Fibroblast of peridontal ligament (primary cell): ENCODE measurements around the gene RGS7.
A peak's percentile ranks its signal among the peaks of the same experiment; 100 is the strongest.
"Not testable (repeated sequence)": the region's sequence is repeated elsewhere in the genome, so short reads cannot be mapped to it uniquely, and the experiment has no call there.

Experiments used
- DNase-seq: peaks from one replicate; pipeline ENCODE4 v3.0.0-alpha.2; 2010; ENCODE audit errors: extremely low read depth

Gene RGS7

DNA sequence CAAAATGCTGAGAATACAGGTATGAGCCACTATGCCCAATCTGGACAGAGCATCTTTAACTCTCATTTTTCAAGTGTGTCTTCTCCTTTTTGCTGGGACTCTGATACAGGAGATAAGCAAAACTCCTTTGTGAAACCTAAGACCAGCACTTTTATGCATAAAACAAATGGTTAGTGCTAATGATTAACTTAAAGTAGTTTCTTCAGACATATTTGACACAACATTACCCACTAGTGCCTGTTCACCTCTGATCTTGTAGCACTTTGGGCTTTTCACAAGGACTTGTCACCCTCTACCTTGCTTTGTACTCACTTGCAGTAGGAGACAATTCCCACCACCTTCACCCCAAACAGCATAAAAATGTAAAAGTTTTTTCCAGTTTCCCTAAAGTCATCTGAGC is 216.3 kb downstream of the RGS7 start:
- DNase-seq, result no peak

- no peak for DNase-seq
These were observed 218.0 kb downstream of the RGS7 start for GRCh38 chr1:241139047-241139446.

- DNase-seq, result no peak
These were observed 218.8 kb downstream of the RGS7 start for GRCh38 chr1:241138248-241138647.

DNA sequence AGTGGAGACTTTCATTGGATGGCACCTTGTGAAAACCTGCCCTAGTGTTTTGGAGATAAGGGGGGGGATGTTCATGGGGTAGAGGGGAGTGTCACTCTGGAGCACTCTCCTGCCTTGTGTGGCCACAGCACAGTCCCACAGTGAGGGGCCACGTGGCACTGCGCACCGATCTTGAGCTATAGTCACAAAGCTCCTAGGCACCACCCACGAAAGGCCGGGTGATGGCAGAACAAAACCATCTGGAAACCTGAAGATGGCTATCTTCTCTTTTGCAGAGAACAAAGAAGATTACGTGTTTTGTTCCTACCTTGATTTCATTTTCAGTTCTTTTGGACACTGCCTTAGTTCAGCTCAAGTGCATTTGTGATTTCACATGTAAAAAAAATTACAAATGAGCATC is 220.6 kb downstream of the RGS7 start:
- DNase-seq, result no peak

GRCh38 chr1:241131636-241132194 is 225.3 kb downstream of the RGS7 start:
- no peak for DNase-seq

- DNase-seq, result no peak
These were observed 226.1 kb downstream of the RGS7 start for GRCh38 chr1:241130881-241131280.

- no peak for DNase-seq
These were observed 227.6 kb downstream of the RGS7 start for GRCh38 chr1:241129207-241129960.

- no peak for DNase-seq
These were observed 231.7 kb downstream of the RGS7 start for GRCh38 chr1:241125286-241125685.

DNA sequence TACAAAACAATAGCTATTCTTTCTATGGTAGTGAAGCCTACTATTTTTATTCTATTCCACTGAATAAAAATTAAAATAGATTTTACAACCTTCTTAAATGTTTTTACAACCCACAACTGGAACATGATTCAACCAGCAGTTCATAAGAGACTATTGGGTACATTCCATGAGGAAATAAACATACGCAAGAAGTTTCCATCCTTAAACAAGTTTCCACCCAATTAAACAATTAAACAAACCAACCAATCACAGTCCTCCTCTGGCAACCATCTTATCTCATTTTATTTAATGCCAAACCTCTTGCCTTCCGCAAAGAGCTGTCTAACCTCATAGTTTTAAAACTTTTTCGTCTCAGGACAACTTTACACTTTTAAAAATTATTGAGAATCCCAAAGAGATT is 239.0 kb downstream of the RGS7 start:
- no peak for DNase-seq

DNA sequence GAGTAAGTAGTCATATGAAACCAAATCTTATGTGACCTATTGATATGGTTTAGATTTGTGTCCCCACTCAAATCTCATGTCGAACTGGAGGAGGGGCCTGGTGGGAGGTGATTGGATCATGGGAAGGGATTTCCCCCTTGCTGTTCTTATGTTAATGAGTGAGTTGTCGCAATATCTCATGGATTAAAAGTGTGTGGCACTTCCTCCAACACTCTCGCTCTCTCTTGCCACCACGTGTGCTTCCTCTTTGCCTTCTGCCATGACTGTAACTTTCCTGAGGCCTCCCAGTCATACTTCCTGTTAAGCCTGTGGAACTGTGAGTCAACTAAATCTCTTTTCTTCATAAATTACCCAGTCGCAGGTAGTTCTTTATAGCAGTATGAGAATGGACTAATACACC is 241.2 kb downstream of the RGS7 start:
- DNase-seq, result no peak

GRCh38 chr1:241114699-241115233 is 242.2 kb downstream of the RGS7 start:
- peak; percentile 5 for DNase-seq

- DNase-seq, result no peak
These were observed 243.4 kb downstream of the RGS7 start for GRCh38 chr1:241113557-241113956.

- no peak for DNase-seq
These were observed 248.0 kb downstream of the RGS7 start for GRCh38 chr1:241109039-241109438.

DNA sequence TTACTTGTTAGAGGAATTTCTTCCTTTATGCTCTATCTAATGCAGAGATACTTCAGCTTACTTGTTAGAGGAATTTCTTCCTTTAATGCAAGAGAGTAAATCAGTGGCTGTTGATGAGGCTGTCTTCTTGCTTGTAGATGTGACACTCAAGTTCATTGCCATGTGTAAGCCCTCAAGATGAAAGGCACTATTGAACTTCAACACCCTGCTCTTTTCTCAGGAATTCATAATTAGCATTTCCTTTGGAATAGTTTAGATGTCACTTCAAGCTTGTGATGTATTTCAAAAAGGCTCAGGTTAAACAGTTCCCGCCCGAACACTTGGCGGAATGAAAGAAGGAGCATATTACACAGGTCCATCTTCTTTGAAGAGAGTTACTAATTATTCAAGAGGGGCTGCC is 251.9 kb downstream of the RGS7 start:
- no peak for DNase-seq

DNA sequence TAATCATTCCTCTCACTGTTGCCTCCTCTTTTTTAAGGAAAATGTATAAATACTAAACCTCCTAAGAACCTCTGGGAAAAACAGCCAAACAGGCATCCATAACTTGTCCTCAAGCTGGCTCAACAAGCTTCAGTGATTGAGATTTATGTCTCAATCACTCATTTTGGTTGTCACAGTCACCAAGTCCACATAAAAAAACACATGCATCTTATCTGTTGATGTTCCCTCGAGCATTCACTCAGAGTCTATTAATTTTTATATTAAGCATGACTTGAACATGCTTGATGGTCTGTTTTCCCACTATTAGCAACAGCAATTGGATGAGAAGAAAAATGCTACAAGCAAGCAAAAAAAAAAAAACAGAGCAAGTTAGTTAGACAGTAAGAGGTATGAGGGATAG is 254.3 kb downstream of the RGS7 start:
- DNase-seq, result no peak

GRCh38 chr1:241101622-241102021 is 255.4 kb downstream of the RGS7 start:
- no peak for DNase-seq

GRCh38 chr1:241097479-241097878 is 259.5 kb downstream of the RGS7 start:
- DNase-seq, result no peak

GRCh38 chr1:241096982-241097381 is 260.0 kb downstream of the RGS7 start:
- DNase-seq, result no peak

DNA sequence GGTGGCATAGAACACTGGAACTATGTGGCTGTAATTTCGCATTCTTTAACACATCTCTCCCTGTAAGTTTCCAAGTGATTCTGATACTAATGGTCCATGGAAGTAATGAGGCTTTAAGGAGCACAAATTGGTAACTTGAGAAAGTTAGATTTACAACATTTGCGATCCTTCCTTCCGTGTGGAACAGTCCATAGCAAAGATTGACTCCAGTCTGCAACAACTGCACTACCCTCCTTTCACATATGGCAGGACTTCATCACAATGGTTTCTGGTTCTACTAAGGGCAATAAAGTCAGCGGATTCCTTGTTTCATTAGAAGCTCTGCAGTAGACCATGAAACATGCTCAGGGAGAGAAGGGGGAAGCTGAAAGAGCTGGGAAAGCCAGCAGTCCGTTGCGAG is 261.2 kb downstream of the RGS7 start:
- DNase-seq, result no peak

GRCh38 chr1:241090798-241091197 is 266.2 kb downstream of the RGS7 start:
- DNase-seq, result no peak

GRCh38 chr1:241089066-241089465 is 267.9 kb downstream of the RGS7 start:
- not testable (repeated sequence) for DNase-seq

- DNase-seq, result not testable (repeated sequence)
These were observed 268.9 kb downstream of the RGS7 start for GRCh38 chr1:241088075-241088474.

- DNase-seq, result no peak
These were observed 270.3 kb downstream of the RGS7 start for GRCh38 chr1:241086686-241087085.

- DNase-seq, result no peak
These were observed 273.7 kb downstream of the RGS7 start for GRCh38 chr1:241083285-241083684.
